Breast epithelium (tissue), 3 donors: ENCODE data around the gene CSNK2A2.

Source experiments
- CTCF ChIP-seq, 3 donors: fragments of 450-650 bp; IDR thresholded peaks; one replicate each; pipeline ENCODE4 v1.5.1; 2016 to 2017; ENCODE audit warnings: antibody characterized with exemption in 3 of 3, mild to moderate bottlenecking in 3 of 3, moderate library complexity in 3 of 3
- POLR2A ChIP-seq: fragments of 450-650 bp; IDR thresholded peaks from one replicate; pipeline ENCODE4 v1.6.1; 2016; ENCODE audit warnings: antibody characterized with exemption, mild to moderate bottlenecking, moderate library complexity
- POLR2AphosphoS5 ChIP-seq, 3 donors: sonication (generic); formaldehyde crosslinking; IDR thresholded peaks; one replicate each; pipeline ENCODE4 v1.6.1; 2017; ENCODE audit warnings: antibody characterized with exemption in 3 of 3

- TF ChIP-seq POLR2A: no peak
- TF ChIP-seq CTCF (IDR thresholded peaks at IDR 0.05): no peak
- TF ChIP-seq POLR2AphosphoS5 (IDR thresholded peaks at IDR 0.05): no peak
Observed at GRCh38 chr16:58160855-58161254, 37.1 kb downstream of the CSNK2A2 start.
